ENCODE results near the gene EVC2. TPM values are rescaled to one million over a fixed set of nuclear protein-coding genes. Genes with fewer than 3 reads are reported as not detected.

The EVC2 gene
- total RNA-seq, 1 donor from 2014 or later, result 1.2 TPM

- no peak for ATAC-seq
- intact Hi-C loops (cut with DNase I), result no loop called here
- no peak for DNase-seq (ENCODE audit: missing footprints)
Measured at GRCh38 chr4:5639556-5639955, 68.8 kb downstream of the EVC2 start.

- ATAC-seq (no peak), DNase-seq (ENCODE audit: missing footprints) (no peak)
- intact Hi-C loops (cut with DNase I), result no loop called here
Measured at GRCh38 chr4:5638976-5639375, 69.4 kb downstream of the EVC2 start.

- no peak for ATAC-seq
- intact Hi-C loops (cut with DNase I), result no loop called here
Measured at GRCh38 chr4:5638316-5638715, 70.0 kb downstream of the EVC2 start.

GRCh38 chr4:5636766-5637670 is 71.3 kb downstream of the EVC2 start:
- ATAC-seq (no peak), DNase-seq (ENCODE audit: missing footprints) (no peak)
- intact Hi-C loops (cut with DNase I), result no loop called here

More at GRCh38 chr4:5638316-5638715, 70.0 kb downstream of the EVC2 start:
- DNase-seq (ENCODE audit: missing footprints), result no peak

GRCh38 chr4:5635826-5636195 is 72.5 kb downstream of the EVC2 start:
- ATAC-seq (no peak), DNase-seq (ENCODE audit: missing footprints) (no peak)
- intact Hi-C loops (cut with DNase I), result no loop called here

GRCh38 chr4:5632571-5632970 is 75.8 kb downstream of the EVC2 start:
- intact Hi-C loops (cut with DNase I), result no loop called here
- no peak for ATAC-seq
- no peak for DNase-seq (ENCODE audit: missing footprints)

- DNase-seq (ENCODE audit: missing footprints), result no peak
- ATAC-seq, result no peak
- intact Hi-C loops (cut with DNase I), result no loop called here
Measured at GRCh38 chr4:5632066-5632440, 76.3 kb downstream of the EVC2 start.

- DNase-seq (ENCODE audit: missing footprints), result no peak
- no peak for ATAC-seq
- intact Hi-C loops (cut with DNase I), result no loop called here
Measured at GRCh38 chr4:5631352-5632065, 76.8 kb downstream of the EVC2 start.

- ATAC-seq, result no peak
- intact Hi-C loops (cut with DNase I), result no loop called here
- DNase-seq (ENCODE audit: missing footprints), result no peak
Measured at GRCh38 chr4:5630762-5631161, 77.6 kb downstream of the EVC2 start.

GRCh38 chr4:5629542-5629941 is 78.8 kb downstream of the EVC2 start:
- ATAC-seq, result no peak
- intact Hi-C loops (cut with DNase I), result no loop called here
- DNase-seq (ENCODE audit: missing footprints), result no peak

- no peak for DNase-seq (ENCODE audit: missing footprints)
- ATAC-seq, result no peak
- intact Hi-C loops (cut with DNase I), result no loop called here
Measured at GRCh38 chr4:5626913-5627312, 81.4 kb downstream of the EVC2 start.

GRCh38 chr4:5622596-5622995 is 85.8 kb downstream of the EVC2 start:
- no peak for DNase-seq (ENCODE audit: missing footprints)
- intact Hi-C loops (cut with DNase I), result no loop called here
- ATAC-seq, result no peak

GRCh38 chr4:5619913-5620625 is 88.3 kb downstream of the EVC2 start:
- no peak for DNase-seq (ENCODE audit: missing footprints)
- ATAC-seq, result no peak
- intact Hi-C loops (cut with DNase I), result no loop called here

GRCh38 chr4:5618051-5618960 is 90.1 kb downstream of the EVC2 start:
- DNase-seq (ENCODE audit: missing footprints) (no peak), ATAC-seq (no peak)
- intact Hi-C loops (cut with DNase I), result no loop called here

GRCh38 chr4:5616331-5616950 is 91.9 kb downstream of the EVC2 start:
- DNase-seq (ENCODE audit: missing footprints), result no peak
- intact Hi-C loops (cut with DNase I), result no loop called here
- no peak for ATAC-seq

- DNase-seq (ENCODE audit: missing footprints) (no peak), ATAC-seq (no peak)
- intact Hi-C loops (cut with DNase I), result no loop called here
Measured at GRCh38 chr4:5615496-5616075, 92.8 kb downstream of the EVC2 start.

- DNase-seq (ENCODE audit: missing footprints), result no peak
- intact Hi-C loops (cut with DNase I), result no loop called here
- no peak for ATAC-seq
Measured at GRCh38 chr4:5611750-5612149, 96.6 kb downstream of the EVC2 start.

All from Right ventricle myocardium inferior (tissue), 1 donor.